Prostate gland (tissue), 2 donors: Measurements from ENCODE around the gene ANKMY1. TPM values are rescaled to one million over a fixed set of nuclear protein-coding genes. Genes with fewer than 3 reads are reported as not detected.
"Not testable (repeated sequence)": the region's sequence is repeated elsewhere in the genome, so short reads cannot be mapped to it uniquely, and the experiment has no call there.

Source experiments
- DNase-seq: peaks from one replicate; pipeline ENCODE4 v3.0.0-alpha.2; 2019; ENCODE audit warnings: low spot score
- H3K27ac ChIP-seq, 2 donors: fragments of 200-600 bp; sonication (generic); 2 replicates each; pipeline ENCODE4 v1.5.1; 2017 to 2019
- H3K27me3 ChIP-seq: fragments of 200-600 bp; sonication (generic); replicated peaks from 2 replicates; pipeline ENCODE4 v1.5.1; 2019; ENCODE audit not compliant: insufficient read depth
- H3K36me3 ChIP-seq, 2 donors: fragments of 200-600 bp; sonication (generic); 1 replicate in 1 of 2; 2 replicates in 1 of 2; pipeline versions ENCODE4 v1.5.1 to v1.8.1; 2017 to 2019
- H3K4me1 ChIP-seq: fragments of 200-600 bp; sonication (generic); replicated peaks from 2 replicates; pipeline ENCODE4 v1.5.1; 2019
- H3K4me3 ChIP-seq, 2 donors: fragments of 200-600 bp; sonication (generic); 2 replicates each; pipeline ENCODE4 v1.5.1; 2017 to 2019
- H3K9me3 ChIP-seq: fragments of 200-600 bp; sonication (generic); 2 replicates; pipeline ENCODE4 v1.5.1; 2017
- POLR2A ChIP-seq: fragments of 450-650 bp; IDR thresholded peaks from one replicate; pipeline ENCODE4 v1.6.1; 2016; ENCODE audit warnings: antibody characterized with exemption, mild to moderate bottlenecking
- POLR2AphosphoS5 ChIP-seq: sonication (generic); formaldehyde crosslinking; IDR thresholded peaks from one replicate; pipeline ENCODE4 v1.6.1; 2017; ENCODE audit warnings: antibody characterized with exemption
- WGBS: methylation state at CpG from one replicate; pipeline ENCODE4 v1.1.5; 2018; 5-methylcytosine and 5-hydroxymethylcytosine counted together
- intact Hi-C: fragments of 100-400 bp; cut with DNase I; formaldehyde crosslinking; loops from one replicate; pipeline ENCODE4 v1.14.2; 2022
- total RNA-seq, 2 donors: library from RNA; depleted of rRNA; stranded (reverse); fragments of >200 nt; gene quantifications; one replicate each; pipeline ENCODE4 v1.1.0, GENCODE V29; 2016
- TF ChIP-seq, protein P1 (sequence below), 4 experiments: fragments of 200-600 bp in 2 of 4; fragments of 450-650 bp in 2 of 4; sonication (generic) in 2 of 4; IDR thresholded peaks; 1 replicate in 3 of 4; 2 replicates in 1 of 4; pipeline ENCODE4 v1.5.1; 2016 to 2019; ENCODE audit warnings: antibody characterized with exemption in 4 of 4, mild to moderate bottlenecking in 2 of 4, moderate library complexity in 2 of 4

The ANKMY1 gene
- total RNA-seq, 2 donors from 2014 or later = 22.7 to 31.4 TPM

DNA sequence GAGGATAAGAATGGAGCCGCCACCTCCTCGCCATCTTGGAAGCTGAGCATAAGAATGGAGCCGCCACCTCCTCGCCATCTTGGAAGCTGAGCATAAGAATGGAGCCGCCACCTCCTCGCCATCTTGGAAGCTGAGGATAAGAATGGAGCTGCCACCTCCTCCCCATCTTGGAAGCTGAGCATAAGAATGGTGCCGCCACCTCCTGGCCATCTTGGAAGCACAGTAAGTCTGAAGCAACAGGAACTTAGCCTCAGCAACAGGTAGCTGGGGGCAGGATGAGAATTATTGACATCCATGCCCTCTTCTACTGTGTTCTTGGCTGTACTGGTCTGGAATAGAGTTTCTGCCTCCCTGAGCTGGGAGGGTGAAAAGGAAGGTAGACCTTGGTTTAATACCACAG is 60.7 kb downstream of the ANKMY1 start:
- peak; percentile 3 for DNase-seq
- H3K4me1 ChIP-seq, H3K9me3 ChIP-seq, H3K4me3 ChIP-seq, H3K27ac ChIP-seq, H3K36me3 ChIP-seq, intact Hi-C loops, H3K27me3 ChIP-seq: not testable (repeated sequence)
- TF ChIP-seq, protein P1, sequence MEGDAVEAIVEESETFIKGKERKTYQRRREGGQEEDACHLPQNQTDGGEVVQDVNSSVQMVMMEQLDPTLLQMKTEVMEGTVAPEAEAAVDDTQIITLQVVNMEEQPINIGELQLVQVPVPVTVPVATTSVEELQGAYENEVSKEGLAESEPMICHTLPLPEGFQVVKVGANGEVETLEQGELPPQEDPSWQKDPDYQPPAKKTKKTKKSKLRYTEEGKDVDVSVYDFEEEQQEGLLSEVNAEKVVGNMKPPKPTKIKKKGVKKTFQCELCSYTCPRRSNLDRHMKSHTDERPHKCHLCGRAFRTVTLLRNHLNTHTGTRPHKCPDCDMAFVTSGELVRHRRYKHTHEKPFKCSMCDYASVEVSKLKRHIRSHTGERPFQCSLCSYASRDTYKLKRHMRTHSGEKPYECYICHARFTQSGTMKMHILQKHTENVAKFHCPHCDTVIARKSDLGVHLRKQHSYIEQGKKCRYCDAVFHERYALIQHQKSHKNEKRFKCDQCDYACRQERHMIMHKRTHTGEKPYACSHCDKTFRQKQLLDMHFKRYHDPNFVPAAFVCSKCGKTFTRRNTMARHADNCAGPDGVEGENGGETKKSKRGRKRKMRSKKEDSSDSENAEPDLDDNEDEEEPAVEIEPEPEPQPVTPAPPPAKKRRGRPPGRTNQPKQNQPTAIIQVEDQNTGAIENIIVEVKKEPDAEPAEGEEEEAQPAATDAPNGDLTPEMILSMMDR (IDR thresholded peaks at IDR 0.05) = peak in 1 of 4 experiments; percentile 27
- WGBS = 98% methylated on average over 7 of the region's 7 CpGs

DNA sequence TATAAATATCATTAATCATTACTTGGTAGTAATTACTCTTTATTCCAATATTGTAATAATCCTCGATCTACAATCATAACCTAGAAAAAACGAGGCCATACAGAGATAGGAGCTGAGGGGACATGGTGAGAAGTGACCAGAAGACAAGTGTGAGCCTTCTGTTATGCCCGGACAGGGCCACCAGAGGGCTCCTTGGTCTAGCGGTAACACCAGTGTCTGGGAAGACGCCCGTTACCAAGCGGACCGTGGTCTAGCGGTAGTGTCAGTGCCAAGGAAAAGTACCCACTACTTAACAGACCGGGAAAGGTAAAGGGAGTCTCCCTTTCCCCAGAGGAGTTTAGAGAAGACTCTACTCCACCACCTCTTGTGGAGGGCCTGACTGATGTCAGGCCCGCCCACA is 62.8 kb downstream of the ANKMY1 start:
- H3K27me3 ChIP-seq, H3K9me3 ChIP-seq, H3K4me3 ChIP-seq, H3K27ac ChIP-seq, H3K36me3 ChIP-seq, intact Hi-C loops, H3K4me1 ChIP-seq: not testable (repeated sequence)
- TF ChIP-seq, protein P1 (IDR thresholded peaks at IDR 0.05) = peak in 1 of 4 experiments; percentile 11
- peak; percentile 4 for DNase-seq
- 65% methylated on average over 11 of the region's 11 CpGs for WGBS

DNA sequence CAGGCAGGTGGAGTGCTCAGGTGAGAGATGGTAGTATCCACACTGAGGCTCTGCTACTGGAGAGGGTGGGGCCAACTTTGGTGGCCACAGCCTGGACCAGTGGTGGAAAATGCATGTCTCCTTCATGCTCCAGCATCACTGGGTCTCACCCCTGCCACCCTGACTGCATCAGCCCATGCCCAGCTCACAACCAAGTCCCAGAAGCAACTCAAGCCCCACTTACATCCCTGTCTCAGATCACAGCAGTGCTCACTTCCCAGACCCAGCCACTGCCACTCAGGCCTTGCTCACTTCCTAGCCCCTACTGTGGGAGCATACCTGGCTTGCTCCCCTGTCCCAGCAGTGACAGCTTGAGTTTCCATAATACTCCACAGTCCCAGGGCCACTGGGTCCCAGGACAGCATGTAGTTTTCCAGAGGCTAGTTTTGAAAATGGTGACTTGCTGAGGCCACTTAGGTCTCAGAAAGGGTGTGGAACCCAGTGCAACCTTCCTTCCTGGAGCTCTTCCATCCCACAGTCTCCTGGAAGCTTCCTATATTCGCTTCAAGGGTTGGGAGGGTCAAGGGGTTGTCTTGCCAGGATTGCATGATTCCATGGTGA is 63.5 kb downstream of the ANKMY1 start:
- no peak overlapping the region for H3K27ac ChIP-seq
- intact Hi-C loops = no loop called here
- no peaks in the 10 kb centered on the region for H3K36me3 ChIP-seq
- TF ChIP-seq, protein P1 (IDR thresholded peaks at IDR 0.05) = no peak
- no peak for TF ChIP-seq POLR2AphosphoS5
- TF ChIP-seq POLR2A = no peak
- no peaks in the 10 kb centered on the region for H3K27me3 ChIP-seq
- 89% methylated on average over 1 of the region's 1 CpG for WGBS
- H3K4me3 ChIP-seq = no peak overlapping the region
- no peak for DNase-seq
- no peaks in the 10 kb centered on the region for H3K4me1 ChIP-seq
- H3K9me3 ChIP-seq = no peaks in the 10 kb centered on the region

DNA sequence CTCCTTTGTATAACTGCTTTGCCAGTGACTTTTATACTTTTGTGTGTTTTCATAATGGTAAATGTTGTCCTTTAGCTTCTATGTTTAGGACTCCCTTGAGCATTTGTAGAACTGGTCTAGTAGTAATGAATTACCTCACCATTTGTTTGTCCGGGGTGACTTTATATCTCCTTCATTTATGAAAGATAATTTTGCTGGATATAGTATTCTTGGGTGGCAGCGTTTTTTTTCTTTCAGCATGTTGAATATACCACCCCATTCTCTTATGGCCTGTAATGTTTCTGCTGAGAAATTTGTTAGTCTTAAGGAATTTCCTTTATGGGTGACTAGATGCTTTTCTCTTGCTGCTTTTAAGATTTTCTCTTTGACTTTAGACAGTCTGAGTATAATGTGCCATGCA is 66.3 kb downstream of the ANKMY1 start:
- no peaks in the 10 kb centered on the region for H3K4me1 ChIP-seq
- 83% methylated on average over 2 of the region's 2 CpGs for WGBS
- no peak for DNase-seq
- H3K4me3 ChIP-seq = no peak overlapping the region
- TF ChIP-seq POLR2AphosphoS5 (no peak), POLR2A (no peak)
- TF ChIP-seq, protein P1 (IDR thresholded peaks at IDR 0.05) = no peak
- intact Hi-C loops = no loop called here
- no peaks in the 10 kb centered on the region for H3K27me3 ChIP-seq
- H3K36me3 ChIP-seq = no peaks in the 10 kb centered on the region
- H3K9me3 ChIP-seq = no peaks in the 10 kb centered on the region
- H3K27ac ChIP-seq = no peak overlapping the region

DNA sequence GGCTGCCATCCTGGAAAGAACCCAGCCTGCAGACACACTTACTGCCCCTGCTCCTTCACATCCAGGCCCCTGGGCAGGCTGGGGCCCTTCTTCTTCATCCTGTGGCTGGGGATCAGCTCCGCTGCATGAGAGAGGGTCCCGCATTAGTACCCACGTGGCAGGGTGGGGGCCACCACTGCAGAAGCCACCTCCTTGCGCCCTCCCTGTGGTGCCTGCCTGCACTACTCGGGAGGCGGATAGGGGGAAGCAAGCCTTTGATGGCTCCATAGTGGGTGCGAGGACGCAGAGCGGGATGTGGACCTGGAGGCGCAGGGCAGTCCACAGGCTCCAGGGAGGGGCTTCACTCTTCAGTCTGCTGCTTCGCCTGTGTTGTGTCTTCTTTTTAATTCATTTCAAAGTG is 75.6 kb downstream of the ANKMY1 start:
- H3K4me3 ChIP-seq = no peak overlapping the region
- no peaks in the 10 kb centered on the region for H3K27me3 ChIP-seq
- H3K9me3 ChIP-seq = no peaks in the 10 kb centered on the region
- H3K27ac ChIP-seq = no peak overlapping the region
- no peaks in the 10 kb centered on the region for H3K4me1 ChIP-seq
- H3K36me3 ChIP-seq = no peaks in the 10 kb centered on the region
- TF ChIP-seq POLR2AphosphoS5 (no peak), POLR2A (no peak)
- TF ChIP-seq, protein P1 (IDR thresholded peaks at IDR 0.05) = no peak
- WGBS = 90% methylated on average over 11 of the region's 11 CpGs
- peak; percentile 2 for DNase-seq
- intact Hi-C loops = no loop called here
